HG03196 (cell line): ENCODE results near the gene DCC.
A peak's percentile ranks its signal among the peaks of the same experiment; 100 is the strongest.

Source experiments
- ATAC-seq: cut with Tn5 transposase; IDR thresholded peaks from one replicate; pipeline ENCODE4 v1.9.1; 2021; ENCODE audit not compliant: unreplicated experiment

The DCC gene

GRCh38 chr18:52577795-52578194, 237.8 kb downstream of the DCC start:
- ATAC-seq = no peak

GRCh38 chr18:52582061-52582460, 242.1 kb downstream of the DCC start:
- ATAC-seq = no peak

- ATAC-seq = no peak
These were observed 242.5 kb downstream of the DCC start for GRCh38 chr18:52582516-52582915.

GRCh38 chr18:52588931-52589330, 248.9 kb downstream of the DCC start:
- ATAC-seq = no peak

DNA sequence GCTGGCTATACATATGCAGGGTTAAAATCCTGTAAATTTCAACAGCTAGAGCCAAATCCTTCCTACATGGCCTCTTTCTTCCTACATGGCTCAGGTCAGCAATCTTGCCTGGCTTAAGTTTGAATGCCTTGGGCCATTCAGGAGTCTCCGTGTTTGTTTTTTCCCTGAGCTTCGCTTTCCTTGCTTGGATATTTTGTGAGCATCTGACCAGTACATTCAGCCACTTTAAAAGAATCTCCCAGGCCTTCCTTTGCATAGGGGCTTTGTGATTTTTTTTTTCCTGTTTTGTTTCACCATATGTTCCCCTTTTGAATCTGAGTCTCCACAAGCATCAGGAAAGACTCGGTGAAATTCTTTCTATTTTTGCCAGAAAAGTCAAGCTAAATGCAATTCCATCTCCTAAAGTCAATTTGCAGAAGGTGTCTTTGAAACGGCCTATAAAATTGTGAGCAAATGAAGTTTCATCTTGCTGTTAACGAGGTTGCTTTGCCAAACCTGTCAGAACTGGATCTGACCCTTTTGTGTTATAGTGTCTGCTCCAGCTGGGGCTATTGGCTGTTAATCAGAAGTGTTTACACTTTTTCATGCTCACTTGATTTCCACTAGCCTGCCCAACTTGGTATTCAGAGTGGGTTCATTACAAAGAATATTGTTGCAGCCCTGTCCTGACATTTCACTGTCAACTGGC, 256.9 kb downstream of the DCC start:
- no peak for ATAC-seq

- no peak for ATAC-seq
These were observed 258.9 kb downstream of the DCC start for GRCh38 chr18:52598921-52599320.

GRCh38 chr18:52602820-52603219, 262.8 kb downstream of the DCC start:
- ATAC-seq = no peak

GRCh38 chr18:52605345-52605744, 265.3 kb downstream of the DCC start:
- no peak for ATAC-seq

DNA sequence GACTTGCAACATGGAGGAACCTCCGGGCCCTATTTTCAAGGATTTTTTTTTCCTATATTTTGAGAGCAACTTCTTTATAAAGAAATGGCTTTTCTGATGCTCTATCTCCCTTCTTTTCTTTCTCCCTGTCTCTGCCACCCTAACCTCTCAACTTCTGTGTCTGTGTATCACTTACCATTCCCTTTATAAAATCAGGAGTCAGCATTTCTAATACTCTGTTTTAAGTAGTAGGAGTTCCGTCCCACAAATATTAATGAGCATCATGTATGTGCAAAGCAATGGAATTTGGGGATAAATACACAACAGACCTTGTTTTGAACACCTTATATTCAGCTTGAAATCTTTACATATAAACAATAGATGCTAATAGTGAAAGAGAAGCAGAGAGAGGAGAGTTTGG, 268.0 kb downstream of the DCC start:
- no peak for ATAC-seq

- no peak for ATAC-seq
These were observed 270.6 kb downstream of the DCC start for GRCh38 chr18:52610451-52611115.

- no peak for ATAC-seq
These were observed 272.4 kb downstream of the DCC start for GRCh38 chr18:52612406-52612805.

- ATAC-seq = no peak
These were observed 275.3 kb downstream of the DCC start for GRCh38 chr18:52615321-52615720.

- ATAC-seq = peak; percentile 53
These were observed 275.9 kb downstream of the DCC start for GRCh38 chr18:52615943-52616342.

DNA sequence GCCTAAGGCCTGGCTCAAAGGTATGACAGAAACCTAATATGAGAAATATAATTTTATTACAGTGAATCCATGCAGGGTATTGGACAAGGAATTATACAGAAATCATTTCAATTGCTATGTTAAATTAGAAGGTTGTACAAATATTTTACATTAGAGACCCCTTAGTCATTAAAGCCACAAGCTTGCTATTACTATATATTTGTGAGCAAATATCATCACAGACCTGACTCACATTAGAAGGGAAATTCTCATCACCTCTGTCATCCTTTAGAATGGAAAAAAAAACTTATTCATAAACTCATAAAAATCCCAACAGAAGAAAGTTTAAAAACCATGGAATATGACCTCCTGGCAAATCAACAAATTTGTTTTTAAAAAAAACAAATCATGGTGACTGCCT, 277.9 kb downstream of the DCC start:
- ATAC-seq = no peak

GRCh38 chr18:52620926-52621439, 281.0 kb downstream of the DCC start:
- no peak for ATAC-seq

DNA sequence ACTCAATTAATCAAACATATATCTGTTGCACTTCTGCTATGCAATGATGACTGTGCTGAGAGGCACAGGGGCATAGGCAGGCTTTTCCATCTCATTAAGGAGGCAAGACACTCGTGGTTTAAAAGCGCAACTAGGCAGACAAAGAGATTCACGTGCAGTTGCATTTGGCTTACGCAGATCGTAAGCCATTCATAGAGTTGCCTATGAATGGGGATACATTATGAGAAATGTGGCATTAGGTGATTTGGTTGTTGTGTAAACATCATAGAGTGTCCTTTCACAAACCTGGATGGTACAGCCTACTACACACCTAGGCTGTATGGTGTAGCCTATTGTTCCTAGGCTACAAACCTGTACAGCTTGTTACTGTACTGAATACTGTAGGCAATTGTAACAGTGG, 284.7 kb downstream of the DCC start:
- no peak for ATAC-seq

GRCh38 chr18:52636536-52636935, 296.5 kb downstream of the DCC start:
- no peak for ATAC-seq

DNA sequence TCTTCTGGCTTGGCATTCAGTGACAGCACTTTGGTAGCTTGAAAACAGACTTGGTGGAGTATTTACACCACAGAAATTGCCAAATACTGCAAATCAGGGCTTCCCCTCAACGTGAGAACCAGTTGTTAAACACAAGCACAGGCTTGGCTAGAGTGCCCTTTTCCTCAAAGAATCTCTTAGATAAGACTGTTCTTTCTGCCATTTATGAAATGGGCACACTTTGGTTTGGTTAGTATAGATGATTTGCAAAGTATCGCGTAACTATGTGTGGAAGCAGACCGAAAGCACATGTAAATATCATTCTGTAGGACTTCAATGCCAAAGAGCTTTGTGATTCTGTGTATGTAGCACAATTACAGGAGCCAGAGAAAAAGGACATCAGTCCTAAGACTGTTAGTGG, 308.2 kb downstream of the DCC start:
- ATAC-seq = no peak

DNA sequence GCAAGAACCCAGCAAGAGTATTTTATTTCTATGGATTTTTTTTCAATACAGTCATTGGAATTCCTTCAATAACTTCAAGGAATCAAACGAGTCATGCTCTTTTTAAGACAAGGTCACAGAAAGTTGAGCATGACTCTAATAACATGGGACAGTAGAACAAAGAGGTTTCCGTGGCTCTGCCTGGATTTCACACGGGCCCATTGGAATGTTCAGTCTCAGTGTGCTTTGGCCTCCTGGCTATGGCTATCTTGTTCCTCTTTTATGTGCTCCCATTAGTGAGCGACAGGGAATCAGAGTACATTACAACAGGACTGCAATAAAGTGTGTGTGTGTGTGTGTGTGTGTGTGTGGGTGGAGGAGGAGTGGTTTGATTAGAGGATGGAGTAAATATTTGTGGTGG, 312.4 kb downstream of the DCC start:
- no peak for ATAC-seq

DNA sequence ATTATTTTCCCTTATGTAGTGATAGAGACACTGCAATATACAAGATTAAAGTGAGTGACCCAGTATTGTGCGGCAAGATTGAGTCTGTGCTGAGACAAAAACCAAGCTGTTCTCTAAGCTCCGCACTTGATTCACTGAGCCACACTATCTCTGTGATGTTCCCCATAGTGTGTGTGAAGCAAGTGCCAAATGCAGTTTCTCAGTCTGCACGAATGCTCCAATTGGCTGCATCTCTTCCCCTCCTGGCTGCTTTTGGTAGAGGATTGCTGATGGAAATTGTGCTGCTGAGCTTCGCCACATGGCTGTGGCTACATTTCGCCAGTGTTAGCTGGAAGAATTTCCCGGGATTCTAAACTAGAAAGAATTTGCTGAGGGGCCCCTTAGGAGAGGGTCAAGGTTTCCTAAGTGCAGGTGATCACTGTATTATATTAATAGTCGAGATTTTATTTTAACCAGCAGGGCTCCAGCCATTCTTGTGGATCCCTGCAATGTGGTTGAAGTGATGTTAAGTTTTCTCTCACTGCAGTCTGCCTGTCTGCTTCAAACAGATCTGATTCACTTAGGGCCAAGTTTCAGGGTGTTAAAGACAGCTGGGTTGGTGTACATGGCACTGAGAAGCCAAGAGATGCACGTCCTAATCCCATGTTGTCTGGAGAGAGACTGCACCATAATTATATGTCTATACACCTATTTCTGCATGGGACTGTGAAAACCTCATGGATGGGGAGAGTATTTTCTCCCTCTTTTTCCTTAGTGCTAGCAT, 317.2 kb downstream of the DCC start:
- ATAC-seq = no peak

- ATAC-seq = no peak
These were observed 327.6 kb downstream of the DCC start for GRCh38 chr18:52667463-52668065.

- no peak for ATAC-seq
These were observed 330.9 kb downstream of the DCC start for GRCh38 chr18:52670896-52671295.
